NAMALWA (cell line): ENCODE results near the gene SCYL1.

Experiments
- DNase-seq: peaks from one replicate; pipeline ENCODE4 v3.0.0-alpha.2; 2015; ENCODE audit warnings: low spot score

SCYL1 gene

GRCh38 chr11:65537296-65537597, 12.4 kb downstream of the SCYL1 start:
- no peak for DNase-seq

- DNase-seq: no peak
These were observed 12.8 kb downstream of the SCYL1 start for GRCh38 chr11:65537620-65538231.

- no peak for DNase-seq
These were observed 13.5 kb downstream of the SCYL1 start for GRCh38 chr11:65538232-65538914.

GRCh38 chr11:65538915-65539743, 14.2 kb downstream of the SCYL1 start:
- DNase-seq: no peak

GRCh38 chr11:65539744-65540289, 14.9 kb downstream of the SCYL1 start:
- peak; percentile 88 for DNase-seq

GRCh38 chr11:65540290-65541092, 15.6 kb downstream of the SCYL1 start:
- peak; percentile 90 for DNase-seq

GRCh38 chr11:65541093-65541982, 16.5 kb downstream of the SCYL1 start:
- DNase-seq: no peak

- DNase-seq: no peak
These were observed 18.0 kb downstream of the SCYL1 start for GRCh38 chr11:65542738-65543390.

- DNase-seq: no peak
These were observed 21.0 kb downstream of the SCYL1 start for GRCh38 chr11:65545853-65546216.

GRCh38 chr11:65546217-65546958, 21.5 kb downstream of the SCYL1 start:
- DNase-seq: peak; percentile 94

GRCh38 chr11:65547446-65548125, 22.7 kb downstream of the SCYL1 start:
- no peak for DNase-seq

- no peak for DNase-seq
These were observed 23.5 kb downstream of the SCYL1 start for GRCh38 chr11:65548395-65548794.

- DNase-seq: no peak
These were observed 24.2 kb downstream of the SCYL1 start for GRCh38 chr11:65549096-65549495.

GRCh38 chr11:65551572-65552387, 26.9 kb downstream of the SCYL1 start:
- peak; percentile 92 for DNase-seq

- peak; percentile 56 for DNase-seq
These were observed 27.6 kb downstream of the SCYL1 start for GRCh38 chr11:65552388-65552951.

- peak; percentile 90 for DNase-seq
These were observed 28.6 kb downstream of the SCYL1 start for GRCh38 chr11:65553301-65554001.

- DNase-seq: no peak
These were observed 29.4 kb downstream of the SCYL1 start for GRCh38 chr11:65554057-65554818.
